GM13976 (cell line): ENCODE results near the gene CPAMD8.
"Not testable (repeated sequence)": the region's sequence is repeated elsewhere in the genome, so short reads cannot be mapped to it uniquely, and the experiment has no call there.

ENCODE experiments used
- DNase-seq: peaks from one replicate; pipeline ENCODE4 v3.0.0; 2012; ENCODE audit warnings: low spot score
- CTCF ChIP-seq: IDR thresholded peaks from 2 replicates; pipeline ENCODE4 v1.5.1; 2012; ENCODE audit warnings: borderline replicate concordance, mild to moderate bottlenecking; ENCODE audit not compliant: insufficient read depth; ENCODE audit errors: extremely low read depth, missing control alignments, control extremely low read depth
- in situ Hi-C: fragments of 300-500 bp; cut with MboI; formaldehyde crosslinking; loops from one replicate; pipeline ENCODE4 v1.12.0; 2022; ENCODE audit warnings: low sequenced_read_pairs, mixed read lengths, inconsistent platforms; ENCODE audit not compliant: unreplicated experiment

The CPAMD8 gene

GRCh38 chr19:16945762-16946465 lies 80.7 kb downstream of the CPAMD8 start:
- TF ChIP-seq CTCF = no peak
- no peak for DNase-seq
- in situ Hi-C loops = no loop called here

GRCh38 chr19:16945364-16945714 lies 81.3 kb downstream of the CPAMD8 start:
- in situ Hi-C loops = no loop called here
- DNase-seq = peak; percentile 6
- TF ChIP-seq CTCF = no peak

- no peak for TF ChIP-seq CTCF
- in situ Hi-C loops = no loop called here
- DNase-seq = peak; percentile 7
Measured at GRCh38 chr19:16944626-16945363, 81.8 kb downstream of the CPAMD8 start.

GRCh38 chr19:16943942-16944625 lies 82.5 kb downstream of the CPAMD8 start:
- in situ Hi-C loops = no loop called here
- TF ChIP-seq CTCF = no peak
- DNase-seq = peak; percentile 11

GRCh38 chr19:16943090-16943489 lies 83.5 kb downstream of the CPAMD8 start:
- in situ Hi-C loops, DNase-seq: not testable (repeated sequence)

GRCh38 chr19:16942583-16942982 lies 84.0 kb downstream of the CPAMD8 start:
- in situ Hi-C loops = no loop called here
- DNase-seq = peak; percentile 6
- TF ChIP-seq CTCF = no peak

- in situ Hi-C loops = no loop called here
- TF ChIP-seq CTCF = no peak
- DNase-seq = no peak
Measured at GRCh38 chr19:16940626-16941025, 86.0 kb downstream of the CPAMD8 start.

- DNase-seq, in situ Hi-C loops: not testable (repeated sequence)
Measured at GRCh38 chr19:16940063-16940462, 86.5 kb downstream of the CPAMD8 start.
